Measurements from ENCODE around the gene PPIF. TPM values are rescaled to one million over a fixed set of nuclear protein-coding genes. Genes with fewer than 3 reads are reported as not detected.
"Not testable (repeated sequence)": the region's sequence is repeated elsewhere in the genome, so short reads cannot be mapped to it uniquely, and the experiment has no call there.

The PPIF gene
- total RNA-seq, 1 donor from 2014 or later, result 16.2 TPM

GRCh38 chr10:79335094-79335469 is 12.2 kb upstream of the PPIF start:
- H3K36me3 Mint-ChIP-seq (ENCODE audit: low read depth), result peaks cover 2% of the 10 kb centered on the region
- TF ChIP-seq, protein P1, sequence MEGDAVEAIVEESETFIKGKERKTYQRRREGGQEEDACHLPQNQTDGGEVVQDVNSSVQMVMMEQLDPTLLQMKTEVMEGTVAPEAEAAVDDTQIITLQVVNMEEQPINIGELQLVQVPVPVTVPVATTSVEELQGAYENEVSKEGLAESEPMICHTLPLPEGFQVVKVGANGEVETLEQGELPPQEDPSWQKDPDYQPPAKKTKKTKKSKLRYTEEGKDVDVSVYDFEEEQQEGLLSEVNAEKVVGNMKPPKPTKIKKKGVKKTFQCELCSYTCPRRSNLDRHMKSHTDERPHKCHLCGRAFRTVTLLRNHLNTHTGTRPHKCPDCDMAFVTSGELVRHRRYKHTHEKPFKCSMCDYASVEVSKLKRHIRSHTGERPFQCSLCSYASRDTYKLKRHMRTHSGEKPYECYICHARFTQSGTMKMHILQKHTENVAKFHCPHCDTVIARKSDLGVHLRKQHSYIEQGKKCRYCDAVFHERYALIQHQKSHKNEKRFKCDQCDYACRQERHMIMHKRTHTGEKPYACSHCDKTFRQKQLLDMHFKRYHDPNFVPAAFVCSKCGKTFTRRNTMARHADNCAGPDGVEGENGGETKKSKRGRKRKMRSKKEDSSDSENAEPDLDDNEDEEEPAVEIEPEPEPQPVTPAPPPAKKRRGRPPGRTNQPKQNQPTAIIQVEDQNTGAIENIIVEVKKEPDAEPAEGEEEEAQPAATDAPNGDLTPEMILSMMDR (IDR thresholded peaks at IDR 0.05), result no peak
- no peak overlapping the region for H3K27ac Mint-ChIP-seq (ENCODE audit: unreplicated experiment)
- peaks cover 5% of the 10 kb centered on the region for H3K9me3 Mint-ChIP-seq (ENCODE audit: low read depth)
- H3K4me3 Mint-ChIP-seq (ENCODE audit: unreplicated experiment), result no peak overlapping the region
- H3K27me3 Mint-ChIP-seq (ENCODE audit: low read depth), result no peaks in the 10 kb centered on the region
- peaks cover 40% of the 10 kb centered on the region for H3K4me1 Mint-ChIP-seq (ENCODE audit: low read depth)
- DNase-seq (ENCODE audit: low spot score), result no peak

GRCh38 chr10:79335470-79336235 is 11.6 kb upstream of the PPIF start:
- Mint-ChIP-seq H3K9me3 (ENCODE audit: low read depth) (peaks cover 5% of the 10 kb centered on the region), H3K4me3 (ENCODE audit: unreplicated experiment) (no peak overlapping the region), H3K36me3 (ENCODE audit: low read depth) (peaks cover 2% of the 10 kb centered on the region), H3K27me3 (ENCODE audit: low read depth) (no peaks in the 10 kb centered on the region), H3K4me1 (ENCODE audit: low read depth) (peaks cover 40% of the 10 kb centered on the region), H3K27ac (ENCODE audit: unreplicated experiment) (peak overlapping the region; percentile 22)
- no peak for DNase-seq (ENCODE audit: low spot score)
- TF ChIP-seq, protein P1 (IDR thresholded peaks at IDR 0.05), result no peak

DNA sequence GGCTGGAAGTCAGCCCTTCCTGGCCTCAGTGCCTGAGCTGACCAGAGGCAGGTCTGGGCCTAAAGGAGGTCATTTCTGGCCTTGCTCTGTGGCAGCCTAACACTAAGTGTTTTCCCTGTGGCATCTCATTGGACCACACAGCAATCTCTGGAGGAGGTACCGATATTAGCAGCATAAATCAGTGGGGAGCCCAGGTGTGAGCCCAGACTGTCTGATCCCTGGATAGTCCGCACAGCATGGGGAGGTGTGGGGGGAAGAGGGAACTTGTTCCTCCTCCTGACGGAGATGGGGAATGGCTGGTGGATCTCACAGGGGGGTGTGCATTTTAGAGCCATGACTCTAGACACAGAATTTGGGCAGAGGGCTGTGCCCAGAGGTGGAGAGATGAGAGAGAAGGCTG is 11.0 kb upstream of the PPIF start:
- no peak overlapping the region for H3K4me3 Mint-ChIP-seq (ENCODE audit: unreplicated experiment)
- H3K36me3 Mint-ChIP-seq (ENCODE audit: low read depth), result peaks cover 2% of the 10 kb centered on the region

GRCh38 chr10:79336739-79337138 is 10.5 kb upstream of the PPIF start:
- H3K27ac Mint-ChIP-seq (ENCODE audit: unreplicated experiment), result no peak overlapping the region
- peaks cover 2% of the 10 kb centered on the region for H3K36me3 Mint-ChIP-seq (ENCODE audit: low read depth)
- TF ChIP-seq, protein P1 (IDR thresholded peaks at IDR 0.05), result no peak
- DNase-seq (ENCODE audit: low spot score), result no peak
- no peak overlapping the region for H3K4me3 Mint-ChIP-seq (ENCODE audit: unreplicated experiment)
- peaks cover 43% of the 10 kb centered on the region for H3K4me1 Mint-ChIP-seq (ENCODE audit: low read depth)
- H3K9me3 Mint-ChIP-seq (ENCODE audit: low read depth), result peaks cover 5% of the 10 kb centered on the region
- H3K27me3 Mint-ChIP-seq (ENCODE audit: low read depth), result no peaks in the 10 kb centered on the region

More for the DNA sequence above, 11.0 kb upstream of the PPIF start:
- Mint-ChIP-seq H3K27ac (ENCODE audit: unreplicated experiment) (no peak overlapping the region), H3K4me1 (ENCODE audit: low read depth) (peaks cover 43% of the 10 kb centered on the region), H3K27me3 (ENCODE audit: low read depth) (no peaks in the 10 kb centered on the region), H3K9me3 (ENCODE audit: low read depth) (peaks cover 5% of the 10 kb centered on the region)
- TF ChIP-seq, protein P1 (IDR thresholded peaks at IDR 0.05), result no peak
- DNase-seq (ENCODE audit: low spot score), result no peak

GRCh38 chr10:79337783-79338469 is 9.3 kb upstream of the PPIF start:
- H3K36me3 Mint-ChIP-seq (ENCODE audit: low read depth); DNase-seq (ENCODE audit: low spot score); H3K27ac Mint-ChIP-seq (ENCODE audit: unreplicated experiment); H3K27me3 Mint-ChIP-seq (ENCODE audit: low read depth); H3K9me3 Mint-ChIP-seq (ENCODE audit: low read depth); H3K4me3 Mint-ChIP-seq (ENCODE audit: unreplicated experiment): not testable (repeated sequence)
- H3K4me1 Mint-ChIP-seq (ENCODE audit: low read depth), result peaks cover 39% of the 10 kb centered on the region
